Astrocyte (in vitro differentiated cells and primary cell): ENCODE data around the gene MYBBP1A. TPM values are rescaled to one million over a fixed set of nuclear protein-coding genes. Genes with fewer than 3 reads are reported as not detected.

ENCODE experiments used
- DNase-seq: peaks from one replicate; pipeline ENCODE4 v3.0.0-alpha.2; 2010; ENCODE audit warnings: low read depth
- FAIRE-seq: peaks from 2 replicates; lab custom pipeline; 2011; peaks lifted over from hg19 to GRCh38; lab: Jason Lieb, UNC
- H2AFZ ChIP-seq: 2 replicates; pipeline ENCODE4 v1.6.0; 2012; ENCODE audit warnings: low read depth, low read length, inconsistent platforms
- H3K27ac ChIP-seq: 2 replicates; pipeline ENCODE4 v1.5.1; 2011; ENCODE audit warnings: low read depth, low read length, inconsistent platforms
- H3K27me3 ChIP-seq: 2 replicates; pipeline ENCODE4 v1.6.0; 2011; ENCODE audit warnings: low read length, inconsistent platforms; ENCODE audit not compliant: insufficient read depth
- H3K36me3 ChIP-seq: 2 replicates; pipeline ENCODE4 v1.5.1; 2011; ENCODE audit warnings: low read length, inconsistent platforms; ENCODE audit not compliant: insufficient read depth
- H3K4me1 ChIP-seq: 2 replicates; pipeline ENCODE4 v1.5.1; 2011; ENCODE audit warnings: low read length, inconsistent platforms; ENCODE audit not compliant: insufficient read depth
- H3K4me2 ChIP-seq: 2 replicates; pipeline ENCODE4 v1.6.0; 2012; ENCODE audit warnings: low read length, inconsistent platforms
- H3K4me3 ChIP-seq: 2 replicates; pipeline ENCODE4 v1.5.1; 2011; ENCODE audit warnings: low read depth, mild to moderate bottlenecking, low read length, inconsistent platforms; ENCODE audit not compliant: insufficient read depth
- H3K79me2 ChIP-seq: 2 replicates; pipeline ENCODE4 v1.6.0; 2012; ENCODE audit warnings: mild to moderate bottlenecking, low read length, inconsistent platforms; ENCODE audit not compliant: insufficient read depth
- H3K9ac ChIP-seq: 2 replicates; pipeline ENCODE4 v1.6.0; 2012; ENCODE audit warnings: mild to moderate bottlenecking, low read length, inconsistent platforms
- H3K9me3 ChIP-seq: 2 replicates; pipeline ENCODE4 v1.5.1; 2012; ENCODE audit warnings: low read depth, mild to moderate bottlenecking, low read length, inconsistent platforms; ENCODE audit not compliant: insufficient read depth
- H4K20me1 ChIP-seq: 2 replicates; pipeline ENCODE4 v1.6.0; 2012; ENCODE audit warnings: low read length, inconsistent platforms; ENCODE audit not compliant: insufficient read depth
- H3K27ac Mint-ChIP-seq: one replicate; pipeline ENCODE4 v1.8.0; 2021; ENCODE audit warnings: mild to moderate bottlenecking, mixed read lengths; ENCODE audit not compliant: unreplicated experiment
- H3K27me3 Mint-ChIP-seq: one replicate; pipeline ENCODE4 v1.8.0; 2021; ENCODE audit warnings: low read depth, mixed read lengths; ENCODE audit not compliant: unreplicated experiment
- H3K36me3 Mint-ChIP-seq: one replicate; pipeline ENCODE4 v1.8.0; 2021; ENCODE audit warnings: low read depth, mixed read lengths; ENCODE audit not compliant: unreplicated experiment
- H3K4me1 Mint-ChIP-seq: one replicate; pipeline ENCODE4 v1.8.0; 2021; ENCODE audit warnings: low read depth, mixed read lengths; ENCODE audit not compliant: unreplicated experiment
- H3K4me3 Mint-ChIP-seq: one replicate; pipeline ENCODE4 v1.8.0; 2021; ENCODE audit warnings: mild to moderate bottlenecking, moderate library complexity, mixed read lengths; ENCODE audit not compliant: unreplicated experiment
- H3K9me3 Mint-ChIP-seq: one replicate; pipeline ENCODE4 v1.8.0; 2021; ENCODE audit warnings: mild to moderate bottlenecking, mixed read lengths; ENCODE audit not compliant: unreplicated experiment
- EZH2 ChIP-seq: IDR thresholded peaks from 2 replicates; pipeline ENCODE4 v1.6.1; 2012; ENCODE audit warnings: mild to moderate bottlenecking, low read length, inconsistent platforms; ENCODE audit not compliant: insufficient read depth
- total RNA-seq: library from RNA; stranded (reverse); gene quantifications from 2 replicates; pipeline ENCODE4 v1.2.1, GENCODE V29; 2021
- TF ChIP-seq, protein P1 (sequence below): IDR thresholded peaks from 2 replicates; pipeline ENCODE4 v1.5.1; 2011; ENCODE audit warnings: low read depth, mild to moderate bottlenecking, inconsistent platforms, low read length, moderate library complexity; ENCODE audit not compliant: insufficient read depth

MYBBP1A gene
- total RNA-seq, 1 donor from 2014 or later: 71.1 TPM

DNA sequence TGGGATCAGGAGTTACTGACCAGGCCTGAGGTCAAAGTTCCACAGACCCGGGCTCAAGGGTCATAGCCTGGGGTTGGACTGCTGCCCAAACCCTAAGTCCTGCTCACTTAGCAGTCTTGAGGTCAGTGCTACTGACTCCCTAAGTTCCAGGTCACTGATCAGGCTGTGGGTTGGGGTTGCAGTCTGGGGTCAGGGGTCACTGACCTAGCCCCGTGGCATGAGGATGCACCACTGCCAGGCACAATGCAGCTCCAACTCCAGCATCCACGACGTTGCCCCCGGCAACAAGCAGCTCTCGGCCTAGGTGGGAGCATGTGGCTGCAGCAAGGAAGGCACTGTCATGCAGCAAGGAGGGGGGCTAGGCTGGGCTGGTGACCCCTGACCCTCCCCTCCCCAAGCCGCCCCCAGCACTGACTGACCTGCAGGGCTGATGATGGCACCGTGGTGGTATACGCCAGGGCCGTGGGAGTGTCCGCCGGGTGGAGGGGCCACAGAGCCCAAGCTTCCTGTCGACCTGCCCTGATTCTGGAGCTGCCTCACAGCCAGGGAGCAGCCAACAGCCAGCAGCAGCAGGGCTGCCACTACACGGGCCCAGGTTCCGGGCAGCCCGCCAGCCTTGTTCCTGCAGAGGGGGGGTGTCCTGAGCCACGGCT lies 4.1 kb upstream of the MYBBP1A start:
- peaks cover 2% of the 10 kb centered on the region for H4K20me1 ChIP-seq
- DNase-seq (no peak), FAIRE-seq (no peak)
- peaks cover 27% of the 10 kb centered on the region for H3K27me3 Mint-ChIP-seq
- no peak overlapping the region for H3K4me3 ChIP-seq
- H3K4me3 Mint-ChIP-seq: no peak overlapping the region
- H3K4me1 Mint-ChIP-seq: peaks cover 8% of the 10 kb centered on the region
- no peak overlapping the region for H3K4me2 ChIP-seq
- H3K9me3 Mint-ChIP-seq: no peaks in the 10 kb centered on the region
- H3K79me2 ChIP-seq: peaks cover 16% of the 10 kb centered on the region
- H3K9ac ChIP-seq: no peak overlapping the region
- no peak overlapping the region for H2AFZ ChIP-seq
- H3K36me3 Mint-ChIP-seq: no peaks in the 10 kb centered on the region
- H3K4me1 ChIP-seq: peaks cover 9% of the 10 kb centered on the region
- no peaks in the 10 kb centered on the region for H3K9me3 ChIP-seq
- no peak overlapping the region for H3K27ac ChIP-seq
- H3K27ac Mint-ChIP-seq: no peak overlapping the region
- H3K36me3 ChIP-seq: no peaks in the 10 kb centered on the region
- TF ChIP-seq, protein P1, sequence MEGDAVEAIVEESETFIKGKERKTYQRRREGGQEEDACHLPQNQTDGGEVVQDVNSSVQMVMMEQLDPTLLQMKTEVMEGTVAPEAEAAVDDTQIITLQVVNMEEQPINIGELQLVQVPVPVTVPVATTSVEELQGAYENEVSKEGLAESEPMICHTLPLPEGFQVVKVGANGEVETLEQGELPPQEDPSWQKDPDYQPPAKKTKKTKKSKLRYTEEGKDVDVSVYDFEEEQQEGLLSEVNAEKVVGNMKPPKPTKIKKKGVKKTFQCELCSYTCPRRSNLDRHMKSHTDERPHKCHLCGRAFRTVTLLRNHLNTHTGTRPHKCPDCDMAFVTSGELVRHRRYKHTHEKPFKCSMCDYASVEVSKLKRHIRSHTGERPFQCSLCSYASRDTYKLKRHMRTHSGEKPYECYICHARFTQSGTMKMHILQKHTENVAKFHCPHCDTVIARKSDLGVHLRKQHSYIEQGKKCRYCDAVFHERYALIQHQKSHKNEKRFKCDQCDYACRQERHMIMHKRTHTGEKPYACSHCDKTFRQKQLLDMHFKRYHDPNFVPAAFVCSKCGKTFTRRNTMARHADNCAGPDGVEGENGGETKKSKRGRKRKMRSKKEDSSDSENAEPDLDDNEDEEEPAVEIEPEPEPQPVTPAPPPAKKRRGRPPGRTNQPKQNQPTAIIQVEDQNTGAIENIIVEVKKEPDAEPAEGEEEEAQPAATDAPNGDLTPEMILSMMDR: no peak
- no peak for TF ChIP-seq EZH2
- H3K27me3 ChIP-seq: peaks cover 19% of the 10 kb centered on the region

DNA sequence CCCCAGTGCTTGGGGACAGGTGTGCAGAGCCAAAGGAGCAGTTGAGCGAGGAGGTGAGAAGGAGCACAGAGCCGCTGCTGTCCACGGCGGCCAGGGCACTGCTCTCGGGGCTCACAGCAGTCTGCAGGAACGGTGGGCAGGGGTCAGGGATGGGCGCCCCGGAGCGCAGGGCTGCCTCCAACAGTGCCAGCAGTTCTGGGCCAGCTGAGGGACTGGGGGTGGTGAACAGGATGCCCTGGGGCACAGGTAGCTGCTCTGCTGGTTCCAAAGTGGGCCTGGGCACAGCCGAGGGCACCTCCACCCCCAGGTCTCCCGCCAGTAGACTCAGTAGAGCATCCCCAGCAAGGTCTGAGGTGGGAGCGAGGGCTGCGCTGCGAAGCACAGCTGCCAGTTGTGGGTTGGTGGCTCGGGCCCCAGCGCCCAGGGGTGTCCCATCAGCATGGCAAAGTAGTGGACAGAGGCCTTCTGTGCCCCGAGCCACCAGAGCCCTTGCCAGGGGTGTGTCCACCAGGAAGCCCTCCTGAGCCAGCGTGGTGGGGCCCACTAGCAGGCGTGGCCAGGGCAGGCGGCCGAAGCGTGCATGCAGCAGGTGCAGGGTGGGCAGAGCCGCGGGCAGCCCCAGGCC lies 3.3 kb upstream of the MYBBP1A start:
- Histone ChIP-seq H3K36me3 (no peaks in the 10 kb centered on the region), H3K4me2 (no peak overlapping the region), H3K9ac (no peak overlapping the region), H3K4me3 (no peak overlapping the region), H3K4me1 (peaks cover 17% of the 10 kb centered on the region), H2AFZ (no peak overlapping the region), H3K9me3 (no peaks in the 10 kb centered on the region), H4K20me1 (peaks cover 10% of the 10 kb centered on the region), H3K27me3 (peaks cover 19% of the 10 kb centered on the region), H3K27ac (no peak overlapping the region), H3K79me2 (peaks cover 24% of the 10 kb centered on the region)
- FAIRE-seq (no peak), DNase-seq (no peak)
- Mint-ChIP-seq H3K4me1 (peaks cover 12% of the 10 kb centered on the region), H3K36me3 (no peaks in the 10 kb centered on the region), H3K9me3 (no peaks in the 10 kb centered on the region), H3K4me3 (no peak overlapping the region), H3K27me3 (peaks cover 26% of the 10 kb centered on the region), H3K27ac (no peak overlapping the region)
- no peak for TF ChIP-seq EZH2
- TF ChIP-seq, protein P1: no peak
